Measurements from ENCODE around the gene OR9I1. TPM values are rescaled to one million over a fixed set of nuclear protein-coding genes. Genes with fewer than 3 reads are reported as not detected.

OR9I1 gene
- total and polyA plus RNA-seq, 2 donors (not counting 3 experiments of a cell fraction or from before 2014, with no cell fraction given) = not detected

DNA sequence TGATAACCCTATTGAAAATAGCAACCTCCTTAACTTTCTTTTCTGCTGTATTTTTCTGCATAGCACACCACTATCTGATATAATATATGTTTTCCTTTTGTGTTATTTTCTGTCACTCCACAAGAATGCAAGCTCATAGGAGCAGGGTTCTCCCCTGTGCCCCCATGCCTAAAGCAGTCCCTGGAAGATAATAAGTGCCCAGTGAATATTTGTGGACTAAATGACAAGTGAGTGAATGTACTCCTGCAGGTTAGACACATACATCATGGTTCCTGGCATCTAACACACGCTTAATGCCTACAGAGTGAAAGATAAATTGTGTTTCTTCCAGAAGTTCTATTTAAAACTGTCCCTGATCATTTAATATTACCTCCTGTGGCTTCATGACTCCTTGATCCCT lies 39.7 kb upstream of the OR9I1 start:
- Histone ChIP-seq H3K9me1 (replicated peaks; ENCODE audit: control insufficient read depth, extremely low read depth, insufficient read depth, low read length) (no peaks in the 10 kb centered on the region), H3K4me3 (replicated peaks in 1 of 3; ENCODE audit: insufficient read depth in 1 of 3, low read depth in 1 of 3, low read length in 3 of 3) (no peak overlapping the region), H4K20me1 (replicated peaks; ENCODE audit: control insufficient read depth, extremely low read depth, insufficient read depth, low read length) (no peaks in the 10 kb centered on the region), H3K9ac (replicated peaks; ENCODE audit: extremely low read depth, insufficient read depth, low read length) (no peak overlapping the region), H3K27ac (ENCODE audit: insufficient read depth, low read depth, low read length) (no peak overlapping the region), H3K4me2 (ENCODE audit: insufficient read depth, low read length) (no peak overlapping the region), H3K79me2 (ENCODE audit: control insufficient read depth, insufficient read depth, low read length) (no peaks in the 10 kb centered on the region), H3K27me3 (ENCODE audit: control insufficient read depth in 2 of 2, insufficient read depth in 2 of 2, low read length in 2 of 2) (no peaks in the 10 kb centered on the region), H3K36me3 (ENCODE audit: control insufficient read depth in 2 of 2, extremely low read depth in 1 of 2, insufficient read depth in 2 of 2, low read length in 2 of 2) (no peaks in the 10 kb centered on the region), H3K9me3 (replicated peaks; ENCODE audit: control insufficient read depth, insufficient read depth, low read length) (no peaks in the 10 kb centered on the region), H3K4me1 (ENCODE audit: control insufficient read depth, extremely low read depth, insufficient read depth, low read length) (no peaks in the 10 kb centered on the region), H2AFZ (ENCODE audit: low read depth, low read length) (no peak overlapping the region)
- dilution Hi-C loops (cut with MboI; ENCODE audit: extremely low pct_ligation_motif_present, low sequenced_read_pairs) (no loop called here), intact Hi-C loops (cut with micrococcal nuclease) (no loop called here)
- no peak for FAIRE-seq
- POLR2A ChIA-PET = no interaction called here
- DNase-seq (ENCODE audit: low read depth, low spot score) = no peak
- no TSS peak for BruUV-seq (replicated peaks)
- TF ChIP-seq JUN (IDR thresholded peaks at IDR 0.05; ENCODE audit: borderline replicate concordance, insufficient read depth, insufficient read length, low read depth) (no peak), FOS (IDR thresholded peaks at IDR 0.05; ENCODE audit: borderline replicate concordance, insufficient read depth, low read length) (no peak), MYC (IDR thresholded peaks at IDR 0.05; ENCODE audit: low read depth, low read length) (no peak), POLR2AphosphoS5 (IDR thresholded peaks at IDR 0.05; ENCODE audit: insufficient read depth, low read depth, low read length) (no peak), POLR2A (IDR thresholded peaks at IDR 0.05; ENCODE audit: low read depth, low read length) (no peak), EZH2 (IDR thresholded peaks at IDR 0.05; ENCODE audit: borderline replicate concordance, low read depth, low read length, severe bottlenecking) (no peak), GATA2 (IDR thresholded peaks at IDR 0.05; ENCODE audit: insufficient read depth, insufficient read length, low read depth, low read length) (no peak)
- TF ChIP-seq, protein P1, sequence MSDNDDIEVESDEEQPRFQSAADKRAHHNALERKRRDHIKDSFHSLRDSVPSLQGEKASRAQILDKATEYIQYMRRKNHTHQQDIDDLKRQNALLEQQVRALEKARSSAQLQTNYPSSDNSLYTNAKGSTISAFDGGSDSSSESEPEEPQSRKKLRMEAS (IDR thresholded peaks at IDR 0.05; ENCODE audit: insufficient read depth, insufficient read length) = no peak
- TF ChIP-seq, protein P2, sequence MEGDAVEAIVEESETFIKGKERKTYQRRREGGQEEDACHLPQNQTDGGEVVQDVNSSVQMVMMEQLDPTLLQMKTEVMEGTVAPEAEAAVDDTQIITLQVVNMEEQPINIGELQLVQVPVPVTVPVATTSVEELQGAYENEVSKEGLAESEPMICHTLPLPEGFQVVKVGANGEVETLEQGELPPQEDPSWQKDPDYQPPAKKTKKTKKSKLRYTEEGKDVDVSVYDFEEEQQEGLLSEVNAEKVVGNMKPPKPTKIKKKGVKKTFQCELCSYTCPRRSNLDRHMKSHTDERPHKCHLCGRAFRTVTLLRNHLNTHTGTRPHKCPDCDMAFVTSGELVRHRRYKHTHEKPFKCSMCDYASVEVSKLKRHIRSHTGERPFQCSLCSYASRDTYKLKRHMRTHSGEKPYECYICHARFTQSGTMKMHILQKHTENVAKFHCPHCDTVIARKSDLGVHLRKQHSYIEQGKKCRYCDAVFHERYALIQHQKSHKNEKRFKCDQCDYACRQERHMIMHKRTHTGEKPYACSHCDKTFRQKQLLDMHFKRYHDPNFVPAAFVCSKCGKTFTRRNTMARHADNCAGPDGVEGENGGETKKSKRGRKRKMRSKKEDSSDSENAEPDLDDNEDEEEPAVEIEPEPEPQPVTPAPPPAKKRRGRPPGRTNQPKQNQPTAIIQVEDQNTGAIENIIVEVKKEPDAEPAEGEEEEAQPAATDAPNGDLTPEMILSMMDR (IDR thresholded peaks at IDR 0.05; ENCODE audit: extremely low read depth in 1 of 2, insufficient read depth in 1 of 2, low read depth in 1 of 2, low read length in 2 of 2) = no peak
- CTCF ChIA-PET = no interaction called here
